ENCODE data around the gene FUT6.
"Not testable (repeated sequence)": the region's sequence is repeated elsewhere in the genome, so short reads cannot be mapped to it uniquely, and the experiment has no call there.

Gene FUT6

GRCh38 chr19:5857203-5858081, 17.9 kb upstream of the FUT6 start:
- no peak for DNase-seq

GRCh38 chr19:5855151-5855550, 15.6 kb upstream of the FUT6 start:
- DNase-seq = not testable (repeated sequence)

- DNase-seq = not testable (repeated sequence)
Measured at GRCh38 chr19:5854121-5854520, 14.6 kb upstream of the FUT6 start.

- peak; percentile 37 for DNase-seq
Measured at GRCh38 chr19:5851302-5851701, 11.8 kb upstream of the FUT6 start, which contains the start of gene FUT3. FUT3 (minus strand) TSS chr19:5851449.

- DNase-seq = no peak
Measured at GRCh38 chr19:5850743-5851293, 11.3 kb upstream of the FUT6 start.

GRCh38 chr19:5850189-5850588, 10.7 kb upstream of the FUT6 start:
- no peak for DNase-seq

GRCh38 chr19:5848621-5849020, 9.1 kb upstream of the FUT6 start:
- DNase-seq = not testable (repeated sequence)

GRCh38 chr19:5847846-5848245, 8.3 kb upstream of the FUT6 start:
- DNase-seq = not testable (repeated sequence)

GRCh38 chr19:5844456-5845433, 5.2 kb upstream of the FUT6 start:
- DNase-seq = no peak

GRCh38 chr19:5843295-5843927, 3.9 kb upstream of the FUT6 start:
- DNase-seq = no peak

- DNase-seq = not testable (repeated sequence)
Measured at GRCh38 chr19:5841735-5842111, 2.2 kb upstream of the FUT6 start.

- DNase-seq = no peak
Measured at GRCh38 chr19:5838353-5839064, 993 bp downstream of the FUT6 start.

- DNase-seq = no peak
Measured at GRCh38 chr19:5837761-5838352, 1.6 kb downstream of the FUT6 start.

GRCh38 chr19:5832527-5833216, 6.8 kb downstream of the FUT6 start:
- no peak for DNase-seq

GRCh38 chr19:5832061-5832460, 7.4 kb downstream of the FUT6 start:
- no peak for DNase-seq

- no peak for DNase-seq
Measured at GRCh38 chr19:5831159-5831558, 8.3 kb downstream of the FUT6 start.

GRCh38 chr19:5829567-5830310, 9.8 kb downstream of the FUT6 start:
- DNase-seq = no peak

- peak; percentile 51 for DNase-seq
Measured at GRCh38 chr19:5828661-5829566, 10.6 kb downstream of the FUT6 start.

Measured in DMS153 (cell line).